WTC11 (cell line): Measurements from ENCODE around the gene VEGFD. TPM values are rescaled to one million over a fixed set of nuclear protein-coding genes. Genes with fewer than 3 reads are reported as not detected.

ENCODE experiments used
- ATAC-seq: fragments of 200-7000 bp; cut with Tn5 transposase; 2 replicates; pipeline ENCODE4 v1.10.0; 2021; ENCODE audit warnings: mild to moderate bottlenecking, moderate library complexity
- CTCF ChIA-PET: fragments of 300-600 bp; sonication (Branson Sonifier 250); formaldehyde crosslinking; loops from one replicate; lab custom pipeline; 2021; ENCODE audit warnings: antibody characterized with exemption; lab: Charles Lee
- POLR2A ChIA-PET: fragments of 350-600 bp; sonication (Branson Sonifier 250); formaldehyde crosslinking; loops from one replicate; lab custom pipeline; 2021; ENCODE audit warnings: antibody characterized with exemption; lab: Charles Lee
- DNase-seq: peaks from one replicate; pipeline ENCODE4 v3.0.0; 2021; ENCODE audit warnings: low spot score
- H3K27ac Mint-ChIP-seq: 2 replicates; pipeline ENCODE4 v1.8.0; 2021; ENCODE audit warnings: mixed read lengths
- H3K27me3 Mint-ChIP-seq: 2 replicates; pipeline ENCODE4 v1.8.0; 2021; ENCODE audit warnings: low read depth, mild to moderate bottlenecking, moderate library complexity, mixed read lengths
- H3K36me3 Mint-ChIP-seq: 2 replicates; pipeline ENCODE4 v1.8.0; 2021; ENCODE audit warnings: mixed read lengths
- H3K4me1 Mint-ChIP-seq: 2 replicates; pipeline ENCODE4 v1.8.0; 2022; ENCODE audit warnings: mixed read lengths
- H3K4me3 Mint-ChIP-seq: 2 replicates; pipeline ENCODE4 v1.8.0; 2021; ENCODE audit warnings: mild to moderate bottlenecking, moderate library complexity, mixed read lengths
- H3K9me3 Mint-ChIP-seq: 2 replicates; pipeline ENCODE4 v1.8.0; 2021; ENCODE audit warnings: mixed read lengths
- ARID4B ChIP-seq: sonication (generic); formaldehyde crosslinking; IDR thresholded peaks from 2 replicates; pipeline ENCODE4 v1.8.0; 2023; ENCODE audit warnings: missing genetic modification reagents, mild to moderate bottlenecking, borderline replicate concordance
- ETV6 ChIP-seq: sonication (generic); formaldehyde crosslinking; IDR thresholded peaks from 2 replicates; pipeline ENCODE4 v1.8.1; 2022; ENCODE audit warnings: mild to moderate bottlenecking, missing genetic modification reagents
- KAT7 ChIP-seq: sonication (generic); formaldehyde crosslinking; IDR thresholded peaks from 2 replicates; pipeline ENCODE4 v1.8.1; 2023; ENCODE audit warnings: missing genetic modification reagents, mild to moderate bottlenecking, borderline replicate concordance
- MAX ChIP-seq: sonication (generic); formaldehyde crosslinking; IDR thresholded peaks from 2 replicates; pipeline ENCODE4 v1.8.0; 2022; ENCODE audit warnings: mild to moderate bottlenecking, missing genetic modification reagents
- MLX ChIP-seq: sonication (generic); formaldehyde crosslinking; IDR thresholded peaks from 2 replicates; pipeline ENCODE4 v1.8.1; 2023; ENCODE audit warnings: mild to moderate bottlenecking, missing genetic modification reagents, moderate library complexity
- RORB ChIP-seq: fragments of 250-450 bp; sonication (Bioruptor Pico); IDR thresholded peaks from 2 replicates; pipeline ENCODE4 v1.9.0; 2021; ENCODE audit warnings: mild to moderate bottlenecking
- SMAD3 ChIP-seq: sonication (generic); formaldehyde crosslinking; IDR thresholded peaks from 2 replicates; pipeline ENCODE4 v1.8.0; 2022; ENCODE audit warnings: missing genetic modification reagents, mild to moderate bottlenecking, borderline replicate concordance
- SMAD4 ChIP-seq: sonication (generic); formaldehyde crosslinking; IDR thresholded peaks from 2 replicates; pipeline ENCODE4 v1.8.0; 2022; ENCODE audit warnings: mild to moderate bottlenecking, missing genetic modification reagents
- TCF7 ChIP-seq: sonication (generic); formaldehyde crosslinking; IDR thresholded peaks from 2 replicates; pipeline ENCODE4 v1.8.0; 2022; ENCODE audit warnings: mild to moderate bottlenecking, low read depth, missing genetic modification reagents, moderate library complexity
- TP53 ChIP-seq: sonication (generic); formaldehyde crosslinking; IDR thresholded peaks from 2 replicates; pipeline ENCODE4 v1.8.1; 2023; ENCODE audit warnings: mild to moderate bottlenecking, missing genetic modification reagents
- USF2 ChIP-seq: sonication (generic); formaldehyde crosslinking; IDR thresholded peaks from 2 replicates; pipeline ENCODE4 v1.8.1; 2023; ENCODE audit warnings: mild to moderate bottlenecking, missing genetic modification reagents, moderate library complexity
- ZNF396 ChIP-seq: fragments of 250-450 bp; sonication (Bioruptor Pico); IDR thresholded peaks from 2 replicates; pipeline ENCODE4 v1.8.0; 2021; ENCODE audit warnings: mild to moderate bottlenecking, moderate library complexity, borderline replicate concordance
- ZNF423 ChIP-seq: fragments of 250-450 bp; sonication (Bioruptor Pico); IDR thresholded peaks from 2 replicates; pipeline ENCODE4 v2.1.2; 2022; ENCODE audit warnings: mild to moderate bottlenecking, moderate library complexity
- ZNF512 ChIP-seq: sonication (generic); formaldehyde crosslinking; IDR thresholded peaks from 2 replicates; pipeline ENCODE4 v1.8.1; 2022; ENCODE audit warnings: missing genetic modification reagents, borderline replicate concordance
- total RNA-seq: library from RNA; stranded (reverse); gene quantifications from 3 replicates; pipeline ENCODE4 v1.2.3, GENCODE V29; 2021
- TF ChIP-seq, protein P1 (sequence below): fragments of 200-600 bp; IDR thresholded peaks from 2 replicates; pipeline ENCODE4 v1.8.0; 2022; ENCODE audit warnings: antibody characterized with exemption
- TF ChIP-seq, protein P2 (sequence below): sonication (generic); formaldehyde crosslinking; IDR thresholded peaks from 2 replicates; pipeline ENCODE4 v1.8.1; 2023; ENCODE audit warnings: mild to moderate bottlenecking, missing genetic modification reagents, borderline replicate concordance
- TF ChIP-seq, protein P3 (sequence below): sonication (generic); formaldehyde crosslinking; IDR thresholded peaks from 2 replicates; pipeline ENCODE4 v1.8.0; 2022; ENCODE audit warnings: mild to moderate bottlenecking, missing genetic modification reagents

VEGFD gene
- total RNA-seq, 1 experiment from 2014 or later, result not detected

GRCh38 chrX:15322072-15322471 is 62.1 kb downstream of the VEGFD start:
- TF ChIP-seq ARID4B (CRISPR knock-in tag), result no peak
- TF ChIP-seq, all 79 proteins: peak for 0
- ChIA-PET POLR2A (no interaction called here), CTCF (no interaction called here)
- Mint-ChIP-seq H3K4me3 (no peak overlapping the region), H3K27ac (no peak overlapping the region), H3K9me3 (no peaks in the 10 kb centered on the region), H3K36me3 (peaks cover 14% of the 10 kb centered on the region), H3K27me3 (no peaks in the 10 kb centered on the region), H3K4me1 (no peaks in the 10 kb centered on the region)
- no peak for ATAC-seq
- DNase-seq, result no peak

- no peak for DNase-seq
- TF ChIP-seq SMAD4 (no peak), USF2 (CRISPR knock-in tag) (no peak), SMAD3 (CRISPR knock-in tag) (no peak), ZNF396 (CRISPR knock-in tag) (no peak), MLX (CRISPR knock-in tag) (no peak), TCF7 (no peak), RORB (CRISPR knock-in tag) (no peak), ZNF512 (no peak), KAT7 (CRISPR knock-in tag) (no peak)
- TF ChIP-seq, protein P1, sequence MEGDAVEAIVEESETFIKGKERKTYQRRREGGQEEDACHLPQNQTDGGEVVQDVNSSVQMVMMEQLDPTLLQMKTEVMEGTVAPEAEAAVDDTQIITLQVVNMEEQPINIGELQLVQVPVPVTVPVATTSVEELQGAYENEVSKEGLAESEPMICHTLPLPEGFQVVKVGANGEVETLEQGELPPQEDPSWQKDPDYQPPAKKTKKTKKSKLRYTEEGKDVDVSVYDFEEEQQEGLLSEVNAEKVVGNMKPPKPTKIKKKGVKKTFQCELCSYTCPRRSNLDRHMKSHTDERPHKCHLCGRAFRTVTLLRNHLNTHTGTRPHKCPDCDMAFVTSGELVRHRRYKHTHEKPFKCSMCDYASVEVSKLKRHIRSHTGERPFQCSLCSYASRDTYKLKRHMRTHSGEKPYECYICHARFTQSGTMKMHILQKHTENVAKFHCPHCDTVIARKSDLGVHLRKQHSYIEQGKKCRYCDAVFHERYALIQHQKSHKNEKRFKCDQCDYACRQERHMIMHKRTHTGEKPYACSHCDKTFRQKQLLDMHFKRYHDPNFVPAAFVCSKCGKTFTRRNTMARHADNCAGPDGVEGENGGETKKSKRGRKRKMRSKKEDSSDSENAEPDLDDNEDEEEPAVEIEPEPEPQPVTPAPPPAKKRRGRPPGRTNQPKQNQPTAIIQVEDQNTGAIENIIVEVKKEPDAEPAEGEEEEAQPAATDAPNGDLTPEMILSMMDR, result no peak
- H3K27ac Mint-ChIP-seq, result no peak overlapping the region
- H3K27me3 Mint-ChIP-seq, result no peaks in the 10 kb centered on the region
- no peaks in the 10 kb centered on the region for H3K9me3 Mint-ChIP-seq
- POLR2A ChIA-PET, result no interaction called here
- peaks cover 14% of the 10 kb centered on the region for H3K36me3 Mint-ChIP-seq
- H3K4me3 Mint-ChIP-seq, result no peak overlapping the region
- CTCF ChIA-PET, result no interaction called here
- H3K4me1 Mint-ChIP-seq, result no peaks in the 10 kb centered on the region
- no peak for ATAC-seq
Measured at GRCh38 chrX:15321447-15321846, 62.8 kb downstream of the VEGFD start.

- CTCF ChIA-PET, result no interaction called here
- Mint-ChIP-seq H3K9me3 (no peaks in the 10 kb centered on the region), H3K27me3 (no peaks in the 10 kb centered on the region), H3K36me3 (peaks cover 14% of the 10 kb centered on the region), H3K27ac (no peak overlapping the region), H3K4me1 (no peaks in the 10 kb centered on the region), H3K4me3 (no peak overlapping the region)
- POLR2A ChIA-PET, result no interaction called here
- ATAC-seq (no peak), DNase-seq (no peak)
- TF ChIP-seq MAX (CRISPR knock-in tag) (no peak), ZNF423 (no peak), ETV6 (CRISPR knock-in tag) (no peak), TP53 (no peak)
- TF ChIP-seq, protein P2, sequence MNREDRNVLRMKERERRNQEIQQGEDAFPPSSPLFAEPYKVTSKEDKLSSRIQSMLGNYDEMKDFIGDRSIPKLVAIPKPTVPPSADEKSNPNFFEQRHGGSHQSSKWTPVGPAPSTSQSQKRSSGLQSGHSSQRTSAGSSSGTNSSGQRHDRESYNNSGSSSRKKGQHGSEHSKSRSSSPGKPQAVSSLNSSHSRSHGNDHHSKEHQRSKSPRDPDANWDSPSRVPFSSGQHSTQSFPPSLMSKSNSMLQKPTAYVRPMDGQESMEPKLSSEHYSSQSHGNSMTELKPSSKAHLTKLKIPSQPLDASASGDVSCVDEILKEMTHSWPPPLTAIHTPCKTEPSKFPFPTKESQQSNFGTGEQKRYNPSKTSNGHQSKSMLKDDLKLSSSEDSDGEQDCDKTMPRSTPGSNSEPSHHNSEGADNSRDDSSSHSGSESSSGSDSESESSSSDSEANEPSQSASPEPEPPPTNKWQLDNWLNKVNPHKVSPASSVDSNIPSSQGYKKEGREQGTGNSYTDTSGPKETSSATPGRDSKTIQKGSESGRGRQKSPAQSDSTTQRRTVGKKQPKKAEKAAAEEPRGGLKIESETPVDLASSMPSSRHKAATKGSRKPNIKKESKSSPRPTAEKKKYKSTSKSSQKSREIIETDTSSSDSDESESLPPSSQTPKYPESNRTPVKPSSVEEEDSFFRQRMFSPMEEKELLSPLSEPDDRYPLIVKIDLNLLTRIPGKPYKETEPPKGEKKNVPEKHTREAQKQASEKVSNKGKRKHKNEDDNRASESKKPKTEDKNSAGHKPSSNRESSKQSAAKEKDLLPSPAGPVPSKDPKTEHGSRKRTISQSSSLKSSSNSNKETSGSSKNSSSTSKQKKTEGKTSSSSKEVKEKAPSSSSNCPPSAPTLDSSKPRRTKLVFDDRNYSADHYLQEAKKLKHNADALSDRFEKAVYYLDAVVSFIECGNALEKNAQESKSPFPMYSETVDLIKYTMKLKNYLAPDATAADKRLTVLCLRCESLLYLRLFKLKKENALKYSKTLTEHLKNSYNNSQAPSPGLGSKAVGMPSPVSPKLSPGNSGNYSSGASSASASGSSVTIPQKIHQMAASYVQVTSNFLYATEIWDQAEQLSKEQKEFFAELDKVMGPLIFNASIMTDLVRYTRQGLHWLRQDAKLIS (CRISPR knock-in tag), result no peak
- TF ChIP-seq, protein P3, sequence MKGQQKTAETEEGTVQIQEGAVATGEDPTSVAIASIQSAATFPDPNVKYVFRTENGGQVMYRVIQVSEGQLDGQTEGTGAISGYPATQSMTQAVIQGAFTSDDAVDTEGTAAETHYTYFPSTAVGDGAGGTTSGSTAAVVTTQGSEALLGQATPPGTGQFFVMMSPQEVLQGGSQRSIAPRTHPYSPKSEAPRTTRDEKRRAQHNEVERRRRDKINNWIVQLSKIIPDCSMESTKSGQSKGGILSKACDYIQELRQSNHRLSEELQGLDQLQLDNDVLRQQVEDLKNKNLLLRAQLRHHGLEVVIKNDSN (CRISPR knock-in tag), result no peak
Measured at GRCh38 chrX:15320297-15320696, 63.9 kb downstream of the VEGFD start.
